ENCODE data around the gene RBBP9.
"Not testable (repeated sequence)": the region's sequence is repeated elsewhere in the genome, so short reads cannot be mapped to it uniquely, and the experiment has no call there.

RBBP9 gene

GRCh38 chr20:18507218-18508191 lies 10.5 kb upstream of the RBBP9 start, which contains the start of gene SEC23B:
SEC23B (plus strand) TSS chr20:18507940; CDS start chr20:18510836, 2,896 bp downstream.
- peak; percentile 98 for DNase-seq (ENCODE audit: low read depth, low spot score)
- peak within 1 kb of the TSS; percentile 97 for H3K4me3 ChIP-seq (ENCODE audit: low read length)

- no peak for DNase-seq (ENCODE audit: low read depth, low spot score)
Measured at GRCh38 chr20:18506744-18507143, 9.7 kb upstream of the RBBP9 start.

DNA sequence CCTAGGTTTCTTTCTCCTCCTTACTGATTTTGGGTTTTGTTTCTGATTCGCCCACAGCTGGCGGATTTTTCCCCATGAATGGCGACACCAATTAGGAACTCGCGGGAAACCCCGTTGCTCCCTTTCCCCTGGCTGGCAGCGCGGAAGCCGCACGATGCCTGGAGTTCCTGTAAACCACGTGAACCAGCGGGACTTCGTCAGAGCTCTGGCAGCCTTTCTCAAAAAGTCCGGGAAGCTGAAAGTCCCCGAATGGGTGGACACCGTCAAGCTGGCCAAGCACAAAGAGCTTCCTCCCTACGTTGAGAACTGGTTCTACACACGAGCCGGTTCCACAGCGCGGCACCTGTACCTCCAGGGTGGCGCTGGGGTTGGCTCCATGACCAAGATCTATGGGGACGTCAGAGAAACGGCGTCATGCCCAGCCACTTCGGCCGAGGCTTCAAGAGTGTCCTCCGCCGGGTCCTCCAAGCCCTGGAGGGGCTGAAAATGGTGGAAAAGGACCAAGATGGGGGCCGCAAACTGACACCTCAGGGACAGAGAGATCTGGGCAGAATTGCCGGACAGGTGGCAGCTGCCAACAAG lies 7.5 kb upstream of the RBBP9 start:
- no peak for DNase-seq (ENCODE audit: low read depth, low spot score)

More at GRCh38 chr20:18506744-18507143, 9.7 kb upstream of the RBBP9 start:
- H3K4me3 ChIP-seq (ENCODE audit: low read length), result peak overlapping the region; percentile 97

GRCh38 chr20:18501672-18502071 lies 4.6 kb upstream of the RBBP9 start:
- DNase-seq (ENCODE audit: low read depth, low spot score); H3K4me3 ChIP-seq (ENCODE audit: low read length): not testable (repeated sequence)

More for the DNA sequence above, 7.5 kb upstream of the RBBP9 start:
- H3K4me3 ChIP-seq (ENCODE audit: low read length), result no peak overlapping the region

DNA sequence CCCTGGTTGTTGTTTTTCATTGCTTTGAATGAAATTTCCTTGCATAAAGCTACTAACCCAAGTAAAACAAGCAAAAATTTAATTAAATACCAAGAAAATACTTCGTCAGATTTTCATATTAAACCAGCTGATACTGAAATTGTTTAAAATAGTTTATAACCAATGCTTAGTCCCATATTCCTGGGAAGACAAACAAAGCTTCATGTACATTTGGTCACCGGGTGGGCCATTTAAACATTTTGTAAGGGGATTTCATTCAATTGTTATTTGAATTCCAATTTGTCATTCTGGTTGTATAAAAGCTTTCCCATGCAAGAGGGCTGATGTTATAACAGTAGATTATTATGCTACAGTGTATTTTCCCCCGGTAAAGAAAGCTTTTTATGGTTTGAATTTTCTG lies 578 bp upstream of the RBBP9 start:
- peak overlapping the region; percentile 91 for H3K4me3 ChIP-seq (ENCODE audit: low read length)
- no peak for DNase-seq (ENCODE audit: low read depth, low spot score)

DNA sequence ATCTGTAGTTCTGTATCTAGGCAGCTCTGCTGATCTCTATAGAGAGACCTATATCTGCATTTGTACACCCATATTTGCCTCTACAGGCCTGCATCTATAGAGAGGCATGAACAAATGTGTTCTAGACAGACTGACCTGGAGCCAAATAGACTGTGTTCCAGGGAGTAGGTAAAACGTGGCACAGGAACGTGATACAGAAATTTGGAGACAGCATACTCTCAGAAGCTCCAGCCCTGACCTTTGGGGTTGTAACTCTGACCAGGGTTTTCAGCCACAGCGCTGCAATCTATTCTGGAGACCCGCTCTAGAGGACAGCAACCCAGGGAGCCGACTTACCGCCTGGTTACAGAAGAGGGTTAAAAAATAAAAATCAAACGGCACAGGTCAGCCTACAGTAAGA lies 983 bp downstream of the RBBP9 start:
- DNase-seq (ENCODE audit: low read depth, low spot score), result no peak
- H3K4me3 ChIP-seq (ENCODE audit: low read length), result peak overlapping the region; percentile 91

GRCh38 chr20:18488301-18488700 lies 8.7 kb downstream of the RBBP9 start:
- no peak overlapping the region for H3K4me3 ChIP-seq (ENCODE audit: low read length)
- no peak for DNase-seq (ENCODE audit: low read depth, low spot score)

DNA sequence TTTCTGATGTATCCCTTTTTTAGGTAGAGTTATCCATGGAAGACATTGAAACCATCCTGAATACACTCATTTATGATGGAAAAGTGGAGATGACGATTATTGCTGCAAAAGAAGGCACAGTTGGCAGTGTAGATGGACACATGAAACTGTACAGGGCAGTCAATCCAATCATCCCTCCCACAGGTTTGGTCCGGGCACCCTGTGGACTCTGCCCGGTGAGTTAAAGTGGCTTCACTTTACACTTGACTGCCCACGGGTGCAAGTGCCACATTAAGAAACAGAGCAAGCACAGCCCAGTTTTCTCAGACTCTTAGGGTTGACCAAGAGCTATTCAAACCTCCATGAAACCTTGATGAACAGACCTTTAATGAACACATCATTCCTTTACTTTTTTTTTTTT lies 15.4 kb downstream of the RBBP9 start:
- DNase-seq (ENCODE audit: low read depth, low spot score), result no peak
- H3K4me3 ChIP-seq (ENCODE audit: low read length), result no peak overlapping the region

DNA sequence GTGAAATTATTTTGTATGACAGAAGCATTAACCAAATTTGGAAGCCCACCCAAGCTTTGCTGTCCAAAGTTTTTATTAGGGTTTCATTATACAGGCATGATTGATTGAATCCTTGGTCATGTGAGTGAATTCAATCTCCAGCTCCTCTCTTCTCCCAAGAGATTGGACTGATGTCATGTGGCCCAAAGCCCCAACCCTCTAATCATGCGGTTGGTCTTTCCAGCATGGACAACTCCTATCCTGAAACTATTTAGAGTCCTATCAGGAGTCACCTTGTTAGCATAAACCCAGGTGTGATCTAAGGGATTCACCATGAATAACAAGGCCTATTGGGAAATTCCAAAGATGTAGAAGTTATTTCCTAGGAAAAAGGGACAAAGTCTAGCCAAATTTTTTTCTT lies 19.2 kb downstream of the RBBP9 start:
- no peak overlapping the region for H3K4me3 ChIP-seq (ENCODE audit: low read length)
- no peak for DNase-seq (ENCODE audit: low read depth, low spot score)

DNA sequence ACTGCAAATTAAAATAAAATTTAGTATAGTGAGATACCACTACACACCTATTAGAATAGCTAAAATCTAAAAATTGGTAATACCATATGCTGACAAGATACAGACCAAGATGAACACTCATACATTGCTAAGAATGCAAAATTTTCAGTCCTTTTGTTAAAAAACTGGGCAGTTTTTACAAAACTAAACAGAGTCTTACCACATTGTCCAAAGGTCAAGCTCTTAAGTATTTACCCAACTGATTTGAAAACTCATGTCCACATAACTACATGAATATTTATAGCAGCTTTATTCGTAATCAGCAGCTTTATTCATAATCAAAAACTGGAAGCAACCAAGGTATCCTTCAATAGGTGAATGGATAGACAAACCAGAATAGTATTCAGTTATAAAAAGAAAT lies 19.8 kb downstream of the RBBP9 start:
- H3K4me3 ChIP-seq (ENCODE audit: low read length), result no peak overlapping the region
- DNase-seq (ENCODE audit: low read depth, low spot score), result no peak

DNA sequence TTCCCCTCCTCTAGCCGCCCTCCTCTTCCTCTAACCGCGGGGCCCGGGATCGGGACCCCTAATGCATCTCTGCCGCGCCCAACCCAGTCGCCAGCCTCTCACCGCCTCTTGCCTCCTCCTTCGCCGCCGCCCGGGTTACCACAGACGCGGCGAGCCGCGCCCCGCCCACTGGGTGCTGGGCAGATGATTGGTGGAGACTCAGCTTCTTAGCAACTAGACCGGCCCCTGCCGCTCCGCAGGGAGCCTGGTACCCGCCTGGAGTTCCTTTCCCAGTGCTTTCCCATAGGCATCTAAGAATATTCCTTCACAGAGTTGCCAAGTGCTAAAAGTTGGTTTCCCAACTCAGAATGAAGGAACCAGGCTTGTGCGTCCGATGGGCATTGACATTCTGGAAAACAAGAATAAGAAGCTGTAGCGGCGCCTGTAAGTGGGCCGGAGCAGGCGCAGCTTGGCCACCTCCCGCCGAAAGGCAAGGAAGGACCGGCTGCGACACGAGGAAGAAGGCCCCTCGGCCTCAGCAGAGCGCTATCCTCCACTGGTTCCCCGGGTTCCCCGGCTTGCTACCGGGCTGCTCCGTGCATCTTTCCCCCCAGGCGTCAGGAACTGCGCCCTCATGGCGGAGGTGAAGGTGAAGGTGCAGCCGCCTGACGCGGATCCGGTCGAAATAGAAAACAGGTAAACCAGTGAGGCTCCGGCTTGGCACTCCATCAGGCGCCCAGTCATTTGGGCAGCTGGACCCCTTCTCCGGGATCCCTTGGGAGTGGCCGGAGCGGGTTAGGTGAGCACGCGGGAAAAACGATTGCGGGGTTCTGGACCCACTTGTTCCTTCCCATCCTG lies 29.9 kb downstream of the RBBP9 start, which contains the start of the genes DZANK1 and POLR3F:
Gene DZANK1 (minus strand): TSS at position 137 of the 837 bp plus-strand sequence. CDS start 1,672 bp downstream, outside the sequence.
Gene POLR3F (plus strand): TSS at position 497 of the 837 bp plus-strand sequence. CDS start 117 bp downstream, at position 614.
- peak; percentile 92 for DNase-seq (ENCODE audit: low read depth, low spot score)
- peak within 1 kb of the TSS; percentile 97 for H3K4me3 ChIP-seq (ENCODE audit: low read length)

DNA sequence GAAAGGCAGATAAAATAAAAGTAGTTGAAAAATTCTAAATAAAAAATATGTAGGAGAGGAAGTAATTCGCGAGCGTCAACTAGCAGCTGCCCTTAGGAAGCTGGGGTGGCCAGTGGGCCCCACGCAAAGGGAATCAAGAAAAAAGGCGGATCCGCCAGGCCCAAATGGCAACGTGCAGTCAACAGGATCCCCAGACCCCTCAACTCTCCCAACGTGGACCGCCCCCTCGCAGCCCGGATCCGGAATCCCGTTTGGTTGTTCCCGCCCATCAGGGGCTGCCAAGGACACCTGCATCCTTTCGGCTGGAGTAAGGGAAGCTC lies 30.5 kb downstream of the RBBP9 start:
- H3K4me3 ChIP-seq (ENCODE audit: low read length), result peak overlapping the region; percentile 97
- DNase-seq (ENCODE audit: low read depth, low spot score), result no peak

- DNase-seq (ENCODE audit: low read depth, low spot score), result no peak
Measured at GRCh38 chr20:18465536-18466200, 31.4 kb downstream of the RBBP9 start.

GRCh38 chr20:18456600-18456999 lies 40.4 kb downstream of the RBBP9 start:
- no peak for DNase-seq (ENCODE audit: low read depth, low spot score)
- no peak overlapping the region for H3K4me3 ChIP-seq (ENCODE audit: low read length)

More at GRCh38 chr20:18465536-18466200, 31.4 kb downstream of the RBBP9 start:
- no peak overlapping the region for H3K4me3 ChIP-seq (ENCODE audit: low read length)

DNA sequence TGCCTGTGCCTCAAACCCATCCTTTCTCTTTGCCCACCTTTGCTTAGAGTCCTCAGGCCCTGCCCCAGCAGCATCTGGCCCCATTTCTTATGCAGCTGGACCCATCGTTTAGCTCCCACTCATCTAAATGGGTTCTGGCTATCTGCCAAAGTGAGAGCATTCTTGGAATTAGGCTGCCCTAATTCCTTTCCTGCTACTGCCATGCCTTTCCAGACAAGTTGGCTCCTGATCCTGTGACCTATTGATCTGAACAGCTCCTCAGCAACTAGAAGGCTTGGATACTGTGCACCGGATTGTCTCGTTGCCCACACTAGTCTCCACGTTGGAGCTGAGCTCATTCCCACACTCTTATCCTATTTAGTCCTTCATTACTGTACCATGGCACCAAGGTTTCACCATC lies 53.1 kb downstream of the RBBP9 start:
- no peak overlapping the region for H3K4me3 ChIP-seq (ENCODE audit: low read length)
- DNase-seq (ENCODE audit: low read depth, low spot score), result no peak

GRCh38 chr20:18440403-18440802 lies 56.6 kb downstream of the RBBP9 start:
- no peak overlapping the region for H3K4me3 ChIP-seq (ENCODE audit: low read length)
- DNase-seq (ENCODE audit: low read depth, low spot score), result no peak

- no peak for DNase-seq (ENCODE audit: low read depth, low spot score)
- no peak overlapping the region for H3K4me3 ChIP-seq (ENCODE audit: low read length)
Measured at GRCh38 chr20:18436847-18437246, 60.2 kb downstream of the RBBP9 start.
